HFFc6 (cell line): Measurements from ENCODE around the gene FHAD1. TPM values are rescaled to one million over a fixed set of nuclear protein-coding genes. Genes with fewer than 3 reads are reported as not detected.
A peak's percentile ranks its signal among the peaks of the same experiment; 100 is the strongest.

Source experiments
- DNase-seq: peaks from one replicate; pipeline ENCODE4 v3.0.0-alpha.2; 2018
- H3K27ac Mint-ChIP-seq: 2 replicates; pipeline ENCODE4 v1.8.0; 2020; ENCODE audit warnings: mild to moderate bottlenecking, mixed read lengths
- H3K27me3 Mint-ChIP-seq: 2 replicates; pipeline ENCODE4 v1.8.0; 2021; ENCODE audit warnings: mild to moderate bottlenecking, moderate library complexity, mixed read lengths; ENCODE audit not compliant: insufficient read depth
- H3K36me3 Mint-ChIP-seq: 2 replicates; pipeline ENCODE4 v1.8.0; 2021; ENCODE audit warnings: low read depth, mixed read lengths
- H3K4me1 Mint-ChIP-seq: 2 replicates; pipeline ENCODE4 v1.8.0; 2020; ENCODE audit warnings: low read depth, mixed read lengths
- H3K4me3 Mint-ChIP-seq: 2 replicates; pipeline ENCODE4 v1.8.0; 2020; ENCODE audit warnings: mild to moderate bottlenecking, moderate library complexity, mixed read lengths
- H3K9me3 Mint-ChIP-seq: 2 replicates; pipeline ENCODE4 v1.8.0; 2020; ENCODE audit warnings: mild to moderate bottlenecking, mixed read lengths
- total RNA-seq, 6 experiments: library from RNA; stranded (reverse); fragmentation: NEBNext Ultra II Directional; extraction: Animal tissue kit (Norgen Biotek cat#: 25700); gene quantifications; 2 replicates in 1 of 6; 3 replicates in 5 of 6; pipeline ENCODE4 v1.2.3, GENCODE V29; 2021
- TF ChIP-seq, protein P1 (sequence below): fragments of 200-600 bp; sonication (generic); IDR thresholded peaks from 2 replicates; pipeline ENCODE4 v1.5.0; 2021; ENCODE audit warnings: antibody characterized with exemption, mild to moderate bottlenecking

Gene FHAD1
- total RNA-seq, 6 experiments from 2014 or later: 0.16 to 0.25 TPM; not detected in 4

DNA sequence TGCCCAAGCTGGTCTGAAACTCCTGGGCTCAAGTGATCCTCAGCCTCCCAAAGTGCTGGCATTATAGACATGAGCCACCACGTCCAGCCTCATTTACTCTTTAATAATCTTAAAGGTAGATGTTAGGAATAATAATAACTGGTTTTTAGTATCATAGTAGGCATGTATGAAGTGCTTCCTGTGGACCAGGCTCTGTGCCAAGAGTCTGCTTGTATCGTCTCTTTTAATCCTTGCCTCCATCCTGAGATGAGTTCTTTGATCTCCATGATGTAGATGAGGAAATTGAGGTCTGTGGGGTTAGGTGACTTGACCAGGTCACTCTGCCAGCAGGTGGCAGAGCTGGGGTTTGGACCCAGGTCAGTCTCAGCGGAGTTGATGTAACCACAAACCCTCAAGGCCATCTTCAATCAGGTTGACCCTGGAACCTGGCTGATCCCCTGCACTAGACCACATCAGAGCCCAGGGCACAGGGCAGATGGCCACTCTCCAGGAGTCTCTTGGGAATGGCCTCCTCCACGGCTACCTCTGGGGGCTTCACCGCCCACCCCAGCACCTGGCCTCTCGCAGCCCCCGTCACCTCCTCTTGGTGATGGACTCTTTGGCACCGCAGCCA is 173.9 kb downstream of the FHAD1 start:
- Mint-ChIP-seq H3K4me3 (no peak overlapping the region), H3K4me1 (peaks cover 20% of the 10 kb centered on the region), H3K9me3 (no peaks in the 10 kb centered on the region), H3K27ac (no peak overlapping the region), H3K36me3 (peaks cover 10% of the 10 kb centered on the region), H3K27me3 (no peaks in the 10 kb centered on the region; the same call in 1 of the 2 replicates)
- TF ChIP-seq, protein P1, sequence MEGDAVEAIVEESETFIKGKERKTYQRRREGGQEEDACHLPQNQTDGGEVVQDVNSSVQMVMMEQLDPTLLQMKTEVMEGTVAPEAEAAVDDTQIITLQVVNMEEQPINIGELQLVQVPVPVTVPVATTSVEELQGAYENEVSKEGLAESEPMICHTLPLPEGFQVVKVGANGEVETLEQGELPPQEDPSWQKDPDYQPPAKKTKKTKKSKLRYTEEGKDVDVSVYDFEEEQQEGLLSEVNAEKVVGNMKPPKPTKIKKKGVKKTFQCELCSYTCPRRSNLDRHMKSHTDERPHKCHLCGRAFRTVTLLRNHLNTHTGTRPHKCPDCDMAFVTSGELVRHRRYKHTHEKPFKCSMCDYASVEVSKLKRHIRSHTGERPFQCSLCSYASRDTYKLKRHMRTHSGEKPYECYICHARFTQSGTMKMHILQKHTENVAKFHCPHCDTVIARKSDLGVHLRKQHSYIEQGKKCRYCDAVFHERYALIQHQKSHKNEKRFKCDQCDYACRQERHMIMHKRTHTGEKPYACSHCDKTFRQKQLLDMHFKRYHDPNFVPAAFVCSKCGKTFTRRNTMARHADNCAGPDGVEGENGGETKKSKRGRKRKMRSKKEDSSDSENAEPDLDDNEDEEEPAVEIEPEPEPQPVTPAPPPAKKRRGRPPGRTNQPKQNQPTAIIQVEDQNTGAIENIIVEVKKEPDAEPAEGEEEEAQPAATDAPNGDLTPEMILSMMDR: peak; percentile 29; the same call in 1 of the 2 replicates
- no peak for DNase-seq

DNA sequence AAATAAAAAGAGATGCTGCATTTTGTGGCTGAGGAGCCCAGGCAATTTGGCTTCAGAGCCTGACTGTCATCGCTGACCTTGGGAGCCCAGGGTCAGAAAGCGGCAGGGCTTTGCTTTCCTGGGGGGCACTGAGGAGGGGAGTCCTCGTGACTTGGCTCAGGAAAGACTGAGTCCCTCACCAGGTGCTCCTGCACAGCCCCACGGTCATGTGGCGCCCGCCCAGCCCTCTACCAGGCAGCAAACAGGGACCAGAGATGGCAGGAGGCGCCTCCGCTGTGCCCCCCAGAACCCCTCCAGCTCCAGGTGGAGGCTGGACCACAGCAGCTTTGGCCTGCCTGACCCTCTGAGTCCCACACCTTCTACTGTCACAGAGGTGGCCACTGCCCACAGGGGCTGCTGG is 175.8 kb downstream of the FHAD1 start:
- Mint-ChIP-seq H3K4me1 (peaks cover 11% of the 10 kb centered on the region), H3K36me3 (peaks cover 14% of the 10 kb centered on the region), H3K27me3 (no peaks in the 10 kb centered on the region; the same call in 1 of the 2 replicates), H3K9me3 (no peaks in the 10 kb centered on the region), H3K27ac (no peak overlapping the region), H3K4me3 (no peak overlapping the region)
- DNase-seq: no peak
- TF ChIP-seq, protein P1: no peak

- Mint-ChIP-seq H3K27ac (no peak overlapping the region), H3K27me3 (no peaks in the 10 kb centered on the region; the same call in 1 of the 2 replicates), H3K36me3 (peaks cover 14% of the 10 kb centered on the region), H3K4me3 (no peak overlapping the region), H3K9me3 (no peaks in the 10 kb centered on the region), H3K4me1 (peaks cover 11% of the 10 kb centered on the region)
- TF ChIP-seq, protein P1: no peak
- no peak for DNase-seq
These were observed 176.5 kb downstream of the FHAD1 start for GRCh38 chr1:15423355-15424077.

DNA sequence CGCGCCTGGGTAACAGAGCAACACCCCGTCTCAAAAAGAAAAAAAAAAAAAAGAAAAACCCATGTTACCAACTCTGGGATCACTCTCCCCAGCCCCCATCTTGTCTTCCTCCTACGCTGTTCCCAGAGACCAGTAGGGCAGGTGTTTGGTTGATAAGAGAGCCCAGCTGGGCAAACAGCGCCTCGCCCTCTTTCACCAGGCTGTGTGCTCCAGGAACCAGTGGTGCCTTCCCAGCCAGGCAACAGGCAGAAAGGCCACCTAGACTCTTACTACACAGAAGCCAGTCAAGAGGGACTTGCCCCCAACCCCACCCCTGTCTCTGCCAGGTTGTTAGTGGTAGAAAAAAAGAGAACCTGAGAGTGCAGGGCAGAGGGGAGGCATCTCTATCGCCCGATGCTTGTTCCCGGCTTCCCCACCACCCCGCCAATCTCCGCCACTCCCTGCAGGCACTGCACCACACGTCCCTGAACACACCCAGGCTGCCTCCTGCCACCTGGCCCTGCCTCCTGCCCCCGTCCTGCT is 177.2 kb downstream of the FHAD1 start:
- no peak overlapping the region for H3K4me3 Mint-ChIP-seq

DNA sequence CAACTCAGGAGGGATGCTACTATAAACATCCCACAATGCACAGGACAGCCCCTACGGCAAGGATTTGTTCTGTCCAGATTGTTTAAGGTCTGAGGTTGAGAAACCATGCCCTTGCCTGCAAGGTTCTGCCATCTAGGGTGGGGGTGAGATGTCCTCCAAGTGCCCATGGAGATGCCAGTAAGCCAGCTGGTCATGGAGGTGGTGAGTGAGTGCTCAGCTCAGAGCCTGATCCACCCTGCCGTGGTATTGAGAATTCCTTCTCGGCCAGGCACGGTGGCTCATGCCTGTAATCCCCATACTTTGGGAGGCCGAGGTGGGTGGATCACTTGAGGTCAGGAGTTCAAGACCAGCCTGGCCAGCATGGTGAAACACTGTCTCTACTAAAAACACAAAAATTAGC is 178.0 kb downstream of the FHAD1 start:
- TF ChIP-seq, protein P1: no peak
- Mint-ChIP-seq H3K27me3 (no peaks in the 10 kb centered on the region; the same call in 1 of the 2 replicates), H3K27ac (no peak overlapping the region), H3K4me1 (peaks cover 16% of the 10 kb centered on the region), H3K9me3 (no peaks in the 10 kb centered on the region), H3K4me3 (no peak overlapping the region), H3K36me3 (peaks cover 14% of the 10 kb centered on the region)
- DNase-seq: no peak

More for the DNA sequence above, 177.2 kb downstream of the FHAD1 start:
- no peak for DNase-seq
- H3K27ac Mint-ChIP-seq: no peak overlapping the region
- peaks cover 11% of the 10 kb centered on the region for H3K4me1 Mint-ChIP-seq
- no peaks in the 10 kb centered on the region for H3K9me3 Mint-ChIP-seq
- H3K36me3 Mint-ChIP-seq: peaks cover 14% of the 10 kb centered on the region
- TF ChIP-seq, protein P1: no peak
- no peaks in the 10 kb centered on the region; the same call in 1 of the 2 replicates for H3K27me3 Mint-ChIP-seq
